Measurements from ENCODE around the gene PARD6B. TPM values are rescaled to one million over a fixed set of nuclear protein-coding genes. Genes with fewer than 3 reads are reported as not detected.
A peak's percentile ranks its signal among the peaks of the same experiment; 100 is the strongest.

The PARD6B gene
- total and polyA plus RNA-seq, 2 of the 13 experiments (the other 11 are each of a cell fraction or from before 2014, with no cell fraction given), result 6.9 to 22.2 TPM

DNA sequence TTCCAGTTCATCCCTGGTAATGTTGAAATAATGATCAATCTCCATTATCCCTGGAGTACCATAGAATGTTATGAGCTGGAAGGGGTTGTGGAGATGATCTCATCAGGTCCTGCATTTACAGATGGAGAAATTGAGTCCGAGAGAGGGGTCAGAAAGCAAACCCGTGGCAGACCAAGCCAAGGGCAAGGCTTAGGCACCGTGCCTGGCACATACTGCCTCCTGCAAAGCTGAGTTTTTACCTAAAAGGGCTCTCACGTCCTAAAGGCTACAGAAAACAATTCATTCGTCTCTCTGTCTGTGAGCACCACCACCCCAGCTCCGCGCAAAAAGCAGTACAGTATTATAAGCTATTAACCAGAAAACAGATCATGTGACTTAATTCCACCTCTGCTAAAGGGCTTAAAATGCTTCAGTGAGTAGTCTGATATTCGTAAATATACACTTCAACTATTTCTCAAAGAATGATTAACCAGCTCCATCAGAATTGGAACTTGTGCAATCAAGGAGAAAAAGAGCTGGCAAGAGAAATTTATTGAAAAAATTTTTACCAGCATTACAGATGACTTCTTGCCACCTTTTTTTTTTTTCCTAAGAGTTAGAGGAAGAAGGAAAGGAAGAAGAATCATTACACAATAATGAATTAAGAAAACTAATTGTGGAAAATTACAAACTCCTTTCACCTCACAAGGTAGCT is 3.4 kb upstream of the PARD6B start (continued):
- TF ChIP-seq DNMT3B (CRISPR knock-in tag; conservative IDR thresholded peaks at IDR 0.05) (no peak), SOX5 (CRISPR knock-in tag; IDR thresholded peaks at IDR 0.05; ENCODE audit: borderline replicate concordance) (0 out of 2 replicates have a peak, but pooled peaks have one; percentile 7), ZNF724P (CRISPR knock-in tag; IDR thresholded peaks at IDR 0.05; ENCODE audit: borderline replicate concordance) (no peak), CSRNP2 (CRISPR knock-in tag; conservative IDR thresholded peaks at IDR 0.05; ENCODE audit: low read depth) (no peak), BRF2 (CRISPR knock-in tag; IDR thresholded peaks at IDR 0.05) (no peak), MAF1 (CRISPR knock-in tag; IDR thresholded peaks at IDR 0.05; ENCODE audit: borderline replicate concordance) (no peak), TCF12 (IDR thresholded peaks at IDR 0.05) (no peak), TCF12 (CRISPR knock-in tag; IDR thresholded peaks at IDR 0.05) (no peak), ZSCAN22 (CRISPR knock-in tag; IDR thresholded peaks at IDR 0.05) (no peak), AGO1 (IDR thresholded peaks at IDR 0.05; ENCODE audit: low read depth, low read length, poor library complexity, severe bottlenecking) (no peak), ZZZ3 (CRISPR knock-in tag; IDR thresholded peaks at IDR 0.05; ENCODE audit: borderline replicate concordance) (no peak), ATF5 (CRISPR knock-in tag; IDR thresholded peaks at IDR 0.05; ENCODE audit: low read depth) (no peak), ZKSCAN1 (IDR thresholded peaks at IDR 0.05; ENCODE audit: low read length) (no peak), POLR2AphosphoS5 (IDR thresholded peaks at IDR 0.05; ENCODE audit: low read depth, low read length) (no peak), ZNF770 (CRISPR knock-in tag; IDR thresholded peaks at IDR 0.05) (no peak), ZNF317 (CRISPR knock-in tag; IDR thresholded peaks at IDR 0.05) (peak; percentile 76), DPF2 (CRISPR knock-in tag; IDR thresholded peaks at IDR 0.05; ENCODE audit: borderline replicate concordance, low read depth) (no peak), JUNB (CRISPR knock-in tag; IDR thresholded peaks at IDR 0.05; ENCODE audit: borderline replicate concordance) (no peak), BRD4 (CRISPR knock-in tag; IDR thresholded peaks at IDR 0.05) (0 out of 2 replicates have a peak, but pooled peaks have one; percentile 8), SUZ12 (IDR thresholded peaks at IDR 0.05; ENCODE audit: low read depth, low read length) (no peak)
- TF ChIP-seq, protein P1, sequence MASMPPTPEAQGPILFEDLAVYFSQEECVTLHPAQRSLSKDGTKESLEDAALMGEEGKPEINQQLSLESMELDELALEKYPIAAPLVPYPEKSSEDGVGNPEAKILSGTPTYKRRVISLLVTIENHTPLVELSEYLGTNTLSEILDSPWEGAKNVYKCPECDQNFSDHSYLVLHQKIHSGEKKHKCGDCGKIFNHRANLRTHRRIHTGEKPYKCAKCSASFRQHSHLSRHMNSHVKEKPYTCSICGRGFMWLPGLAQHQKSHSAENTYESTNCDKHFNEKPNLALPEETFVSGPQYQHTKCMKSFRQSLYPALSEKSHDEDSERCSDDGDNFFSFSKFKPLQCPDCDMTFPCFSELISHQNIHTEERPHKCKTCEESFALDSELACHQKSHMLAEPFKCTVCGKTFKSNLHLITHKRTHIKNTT (CRISPR knock-in tag; IDR thresholded peaks at IDR 0.05), result no peak
- TF ChIP-seq, protein P2, sequence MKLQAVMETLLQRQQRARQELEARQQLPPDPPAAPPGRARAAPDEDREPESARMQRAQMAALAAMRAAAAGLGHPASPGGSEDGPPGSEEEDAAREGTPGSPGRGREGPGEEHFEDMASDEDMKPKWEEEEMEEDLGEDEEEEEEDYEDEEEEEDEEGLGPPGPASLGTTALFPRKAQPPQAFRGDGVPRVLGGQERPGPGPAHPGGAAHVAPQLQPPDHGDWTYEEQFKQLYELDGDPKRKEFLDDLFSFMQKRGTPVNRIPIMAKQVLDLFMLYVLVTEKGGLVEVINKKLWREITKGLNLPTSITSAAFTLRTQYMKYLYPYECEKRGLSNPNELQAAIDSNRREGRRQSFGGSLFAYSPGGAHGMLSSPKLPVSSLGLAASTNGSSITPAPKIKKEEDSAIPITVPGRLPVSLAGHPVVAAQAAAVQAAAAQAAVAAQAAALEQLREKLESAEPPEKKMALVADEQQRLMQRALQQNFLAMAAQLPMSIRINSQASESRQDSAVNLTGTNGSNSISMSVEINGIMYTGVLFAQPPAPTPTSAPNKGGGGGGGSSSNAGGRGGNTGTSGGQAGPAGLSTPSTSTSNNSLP (IDR thresholded peaks at IDR 0.05; ENCODE audit: low read depth, low read length), result peak; percentile 84

Data from HepG2 (cell line).